Vagina (tissue), 2 donors: ENCODE measurements around the gene PTPRD.

Experiments
- CTCF ChIP-seq, 3 experiments: fragments of 450-650 bp in 2 of 3; fragments of 200-600 bp in 1 of 3; sonication (generic) in 1 of 3; IDR thresholded peaks; one replicate each; pipeline ENCODE4 v1.5.1; 2017 to 2019; ENCODE audit warnings: antibody characterized with exemption in 3 of 3, mild to moderate bottlenecking in 2 of 3, moderate library complexity in 2 of 3
- POLR2A ChIP-seq, 2 donors: fragments of 450-650 bp; IDR thresholded peaks; one replicate each; pipeline ENCODE4 v1.6.1; 2017; ENCODE audit warnings: antibody characterized with exemption in 2 of 2, mild to moderate bottlenecking in 2 of 2, moderate library complexity in 2 of 2
- POLR2AphosphoS5 ChIP-seq, 2 donors: sonication (generic); formaldehyde crosslinking; IDR thresholded peaks; one replicate each; pipeline ENCODE4 v1.9.0; 2017; ENCODE audit warnings: antibody characterized with exemption in 2 of 2, mild to moderate bottlenecking in 2 of 2, low read depth in 1 of 2; ENCODE audit not compliant: insufficient read depth in 1 of 2

- TF ChIP-seq CTCF (IDR thresholded peaks at IDR 0.05) (no peak), POLR2A (IDR thresholded peaks at IDR 0.05) (no peak), POLR2AphosphoS5 (IDR thresholded peaks at IDR 0.05; ENCODE audit: insufficient read depth in 1 of 2, low read depth in 1 of 2) (no peak)
Observed at GRCh38 chr9:9078301-9078700, 1534.5 kb downstream of the PTPRD start.
